ENCODE results near the gene CSF1. TPM values are rescaled to one million over a fixed set of nuclear protein-coding genes. Genes with fewer than 3 reads are reported as not detected.

Gene CSF1
- total and polyA plus RNA-seq, 12 donors: 6.3 to 26.2 (median 13.0) TPM

GRCh38 chr1:109975718-109976117, 65.1 kb downstream of the CSF1 start:
- no peak for DNase-seq
- Histone ChIP-seq H3K4me1 (peaks cover 3 to 45% (median 22%) of the 10 kb centered on the region in 9 donors), H3K27ac (no peak overlapping the region), H3K4me3 (no peak overlapping the region), H3K36me3 (no peaks in the 10 kb centered on the region), H3K9me3 (no peaks in the 10 kb centered on the region), H3K27me3 (no peaks in the 10 kb centered on the region)
- no peak for ATAC-seq
- no peak for TF ChIP-seq CTCF (IDR thresholded peaks at IDR 0.05)
- WGBS, 2 donors: 76 to 77% methylated on average over 3 of the region's 3 CpGs
- intact Hi-C loops (cut with DNase I): loop anchor here in 3 of 10 donors (5.0 to 10.0 kb wide), 3 partner anchors 43 to 63 kb away; partner anchors contain the start of gene CSF1 (in 1 of the 3)

GRCh38 chr1:109976762-109977161, 66.1 kb downstream of the CSF1 start:
- no peaks in the 10 kb centered on the region for H3K9me3 ChIP-seq
- no peaks in the 10 kb centered on the region for H3K27me3 ChIP-seq
- no peak overlapping the region for H3K4me3 ChIP-seq
- ATAC-seq: no peak
- no peak for DNase-seq
- intact Hi-C loops (cut with DNase I): loop anchor here in 3 of 10 donors (5.0 to 10.0 kb wide), 3 partner anchors 44 to 64 kb away; partner anchors contain the start of gene CSF1 (in 1 of the 3)
- no peaks in the 10 kb centered on the region for H3K36me3 ChIP-seq
- H3K4me1 ChIP-seq: peaks cover 3 to 45% (median 25%) of the 10 kb centered on the region in 9 donors
- peak overlapping the region in 3 of 10 donors; percentile 27 to 49 (median 42) for H3K27ac ChIP-seq
- TF ChIP-seq CTCF (IDR thresholded peaks at IDR 0.05): no peak
- 88 to 95% methylated on average over 4 of the region's 4 CpGs for WGBS, 2 donors

- no peaks in the 10 kb centered on the region for H3K9me3 ChIP-seq
- no peak for TF ChIP-seq CTCF (IDR thresholded peaks at IDR 0.05)
- H3K27me3 ChIP-seq: no peaks in the 10 kb centered on the region
- intact Hi-C loops (cut with DNase I): loop anchor here in 3 of 10 donors (5.0 to 10.0 kb wide), 3 partner anchors 45 to 65 kb away; partner anchors contain the start of gene CSF1 (in 1 of the 3)
- peak overlapping the region in 7 of 10 donors; percentile 3 to 49 (median 34) for H3K27ac ChIP-seq
- DNase-seq (peak; percentile 24 to 34), ATAC-seq (peak in 7 of 8 donors; percentile 31 to 69 (median 46))
- no peak overlapping the region for H3K4me3 ChIP-seq
- no peaks in the 10 kb centered on the region for H3K36me3 ChIP-seq
- WGBS, 2 donors: 42 to 56% methylated on average over 8 of the region's 8 CpGs
- H3K4me1 ChIP-seq: peaks cover 3 to 45% (median 25%) of the 10 kb centered on the region in 9 donors
Measured at GRCh38 chr1:109977225-109977624, 66.6 kb downstream of the CSF1 start.

GRCh38 chr1:109977657-109978378, 67.2 kb downstream of the CSF1 start:
- Histone ChIP-seq H3K4me1 (peaks cover 3 to 45% (median 25%) of the 10 kb centered on the region in 9 donors), H3K36me3 (no peaks in the 10 kb centered on the region), H3K27ac (peak overlapping the region in 7 of 10 donors; percentile 3 to 58 (median 34)), H3K9me3 (no peaks in the 10 kb centered on the region), H3K27me3 (no peaks in the 10 kb centered on the region), H3K4me3 (no peak overlapping the region)
- TF ChIP-seq CTCF (IDR thresholded peaks at IDR 0.05): no peak
- DNase-seq (peak in 1 of 2 donors; percentile 61), ATAC-seq (peak; percentile 40 to 85 (median 60))
- 80 to 82% methylated on average over 12 of the region's 12 CpGs for WGBS, 2 donors
- intact Hi-C loops (cut with DNase I): loop anchor here in 3 of 10 donors (5.0 to 10.0 kb wide), 3 partner anchors 46 to 66 kb away; partner anchors contain the start of gene CSF1 (in 1 of the 3)
